ENCODE measurements around the gene SULT1A3. TPM values are rescaled to one million over a fixed set of nuclear protein-coding genes. Genes with fewer than 3 reads are reported as not detected.
A peak's percentile ranks its signal among the peaks of the same experiment; 100 is the strongest.

Gene SULT1A3
- total RNA-seq, 1 experiment from 2014 or later = 8.3 TPM

DNA sequence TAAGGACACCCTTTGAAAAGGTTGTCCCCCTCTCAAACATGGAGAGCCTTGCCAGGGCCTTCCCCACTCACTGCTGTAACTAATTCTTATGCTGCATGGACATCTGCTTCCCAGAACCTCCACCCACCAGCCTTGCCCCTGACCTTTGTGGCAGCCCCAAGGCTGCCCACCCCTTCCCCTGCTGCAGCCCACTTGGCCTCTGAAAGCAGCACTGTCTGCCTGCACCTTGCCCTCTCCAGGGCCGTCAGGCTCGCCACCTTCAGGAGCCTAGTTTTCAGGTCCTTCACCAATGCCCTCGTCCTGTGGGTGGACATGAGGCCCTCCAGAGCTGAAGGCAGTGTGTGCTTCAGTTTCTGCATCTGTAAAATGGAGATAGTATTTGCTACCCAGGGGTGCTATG is 18.3 kb upstream of the SULT1A3 start:
- peaks cover 54% of the 10 kb centered on the region for H3K27me3 Mint-ChIP-seq (ENCODE audit: low read depth)
- POLR2A ChIA-PET = no interaction called here
- DNase-seq (ENCODE audit: low spot score) (no peak), ATAC-seq (no peak)
- H3K4me1 Mint-ChIP-seq = 0 out of 2 replicates have a peak, but pooled peaks cover 3% of the 10 kb centered on the region
- no peaks in the 10 kb centered on the region for H3K9me3 Mint-ChIP-seq
- H3K36me3 Mint-ChIP-seq = no peaks in the 10 kb centered on the region
- H3K27ac Mint-ChIP-seq = no peak overlapping the region
- H3K4me3 Mint-ChIP-seq = no peak overlapping the region
- no peak for TF ChIP-seq GTF2I (CRISPR knock-in tag; conservative IDR thresholded peaks at IDR 0.05)
- TF ChIP-seq, protein P1, sequence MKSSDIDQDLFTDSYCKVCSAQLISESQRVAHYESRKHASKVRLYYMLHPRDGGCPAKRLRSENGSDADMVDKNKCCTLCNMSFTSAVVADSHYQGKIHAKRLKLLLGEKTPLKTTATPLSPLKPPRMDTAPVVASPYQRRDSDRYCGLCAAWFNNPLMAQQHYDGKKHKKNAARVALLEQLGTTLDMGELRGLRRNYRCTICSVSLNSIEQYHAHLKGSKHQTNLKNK (CRISPR knock-in tag; IDR thresholded peaks at IDR 0.05) = no peak
- no peak for TF ChIP-seq CREB1 (CRISPR knock-in tag; IDR thresholded peaks at IDR 0.05)
- TF ChIP-seq, protein P2, sequence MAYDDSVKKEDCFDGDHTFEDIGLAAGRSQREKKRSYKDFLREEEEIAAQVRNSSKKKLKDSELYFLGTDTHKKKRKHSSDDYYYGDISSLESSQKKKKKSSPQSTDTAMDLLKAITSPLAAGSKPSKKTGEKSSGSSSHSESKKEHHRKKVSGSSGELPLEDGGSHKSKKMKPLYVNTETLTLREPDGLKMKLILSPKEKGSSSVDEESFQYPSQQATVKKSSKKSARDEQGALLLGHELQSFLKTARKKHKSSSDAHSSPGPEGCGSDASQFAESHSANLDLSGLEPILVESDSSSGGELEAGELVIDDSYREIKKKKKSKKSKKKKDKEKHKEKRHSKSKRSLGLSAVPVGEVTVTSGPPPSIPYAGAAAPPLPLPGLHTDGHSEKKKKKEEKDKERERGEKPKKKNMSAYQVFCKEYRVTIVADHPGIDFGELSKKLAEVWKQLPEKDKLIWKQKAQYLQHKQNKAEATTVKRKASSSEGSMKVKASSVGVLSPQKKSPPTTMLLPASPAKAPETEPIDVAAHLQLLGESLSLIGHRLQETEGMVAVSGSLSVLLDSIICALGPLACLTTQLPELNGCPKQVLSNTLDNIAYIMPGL (CRISPR knock-in tag; IDR thresholded peaks at IDR 0.05) = no peak
- no peak for TF ChIP-seq ZNF263 (CRISPR knock-in tag; IDR thresholded peaks at IDR 0.05; ENCODE audit: low read depth)
- no peak for TF ChIP-seq CREM (CRISPR knock-in tag; IDR thresholded peaks at IDR 0.05)
- no peak for TF ChIP-seq NFE2L1 (CRISPR knock-in tag; IDR thresholded peaks at IDR 0.05)
- no peak for TF ChIP-seq ZNF121 (CRISPR knock-in tag; IDR thresholded peaks at IDR 0.05)
- TF ChIP-seq ZNF219 (CRISPR knock-in tag; IDR thresholded peaks at IDR 0.05; ENCODE audit: borderline replicate concordance) = no peak
- CTCF ChIA-PET = interaction anchor here (0.7 kb wide), 1 partner anchor 149 kb away, joined by 3 read pairs; no protein-coding TSS in a partner anchor

DNA sequence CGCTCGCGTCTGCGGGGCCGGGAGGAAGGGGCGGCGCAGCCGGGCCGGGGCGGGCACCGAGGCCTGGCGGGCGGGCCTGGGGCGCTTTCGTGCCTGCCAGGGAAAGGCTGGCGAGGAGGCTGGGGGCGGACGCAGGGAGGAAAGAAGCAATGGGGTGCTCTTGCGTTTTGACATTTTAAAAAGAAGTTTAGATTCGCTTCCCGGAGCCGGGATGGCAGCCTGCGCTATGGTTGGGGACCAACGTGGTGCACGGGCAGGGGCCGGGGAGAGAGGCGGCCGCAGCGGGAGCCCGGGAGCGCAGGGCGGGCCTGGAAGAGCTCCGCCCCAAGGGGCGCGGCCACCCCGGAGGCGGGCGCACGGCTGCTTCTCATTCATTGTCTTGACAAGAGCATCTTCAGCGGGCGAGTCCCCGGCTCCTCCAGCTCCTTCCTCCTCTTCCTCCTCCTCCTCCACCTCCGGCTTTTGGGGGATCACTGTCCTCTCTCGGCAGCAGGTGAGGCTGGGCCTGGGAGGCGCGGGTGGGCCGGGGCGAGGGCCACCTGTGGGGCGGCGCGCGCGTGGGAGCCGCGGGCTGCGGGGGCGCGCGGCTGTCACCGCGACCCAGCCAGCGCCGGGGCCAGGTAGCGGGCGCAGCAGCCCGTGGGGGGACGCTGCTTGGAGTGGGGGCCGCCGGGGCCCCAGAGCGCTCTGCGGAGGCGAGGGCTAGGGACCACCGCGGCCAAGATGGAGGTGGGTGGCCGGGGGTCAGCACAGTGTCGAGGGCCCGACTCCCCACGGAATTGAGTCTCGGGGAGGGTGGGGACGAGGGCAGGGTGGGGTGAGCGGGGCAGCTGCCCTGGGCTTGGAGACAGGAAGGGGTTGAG is 15.6 kb upstream of the SULT1A3 start, which contains the start of gene CORO1A:
CORO1A (plus strand) TSS at position 370 of the 863 bp plus-strand sequence. CDS start 1,608 bp downstream, outside the sequence.
- Mint-ChIP-seq H3K36me3 (no peaks in the 10 kb centered on the region), H3K27me3 (ENCODE audit: low read depth) (peaks cover 51% of the 10 kb centered on the region), H3K4me1 (peaks cover 7% of the 10 kb centered on the region), H3K9me3 (no peaks in the 10 kb centered on the region), H3K27ac (no peak within 1 kb of the TSS), H3K4me3 (peak within 1 kb of the TSS; percentile 74)
- TF ChIP-seq GABPB1 (CRISPR knock-in tag; IDR thresholded peaks at IDR 0.05) (0 out of 2 replicates have a peak, but pooled peaks have one; percentile 22), SP1 (CRISPR knock-in tag; conservative IDR thresholded peaks at IDR 0.05) (peak; percentile 72), EMX1 (CRISPR knock-in tag; IDR thresholded peaks at IDR 0.05) (no peak), GTF2I (CRISPR knock-in tag; conservative IDR thresholded peaks at IDR 0.05) (no peak), ZNF263 (CRISPR knock-in tag; IDR thresholded peaks at IDR 0.05; ENCODE audit: low read depth) (peak; percentile 84), FOXP1 (CRISPR knock-in tag; IDR thresholded peaks at IDR 0.05; ENCODE audit: borderline replicate concordance) (0 out of 2 replicates have a peak, but pooled peaks have one; percentile 20)
- TF ChIP-seq, protein P3, sequence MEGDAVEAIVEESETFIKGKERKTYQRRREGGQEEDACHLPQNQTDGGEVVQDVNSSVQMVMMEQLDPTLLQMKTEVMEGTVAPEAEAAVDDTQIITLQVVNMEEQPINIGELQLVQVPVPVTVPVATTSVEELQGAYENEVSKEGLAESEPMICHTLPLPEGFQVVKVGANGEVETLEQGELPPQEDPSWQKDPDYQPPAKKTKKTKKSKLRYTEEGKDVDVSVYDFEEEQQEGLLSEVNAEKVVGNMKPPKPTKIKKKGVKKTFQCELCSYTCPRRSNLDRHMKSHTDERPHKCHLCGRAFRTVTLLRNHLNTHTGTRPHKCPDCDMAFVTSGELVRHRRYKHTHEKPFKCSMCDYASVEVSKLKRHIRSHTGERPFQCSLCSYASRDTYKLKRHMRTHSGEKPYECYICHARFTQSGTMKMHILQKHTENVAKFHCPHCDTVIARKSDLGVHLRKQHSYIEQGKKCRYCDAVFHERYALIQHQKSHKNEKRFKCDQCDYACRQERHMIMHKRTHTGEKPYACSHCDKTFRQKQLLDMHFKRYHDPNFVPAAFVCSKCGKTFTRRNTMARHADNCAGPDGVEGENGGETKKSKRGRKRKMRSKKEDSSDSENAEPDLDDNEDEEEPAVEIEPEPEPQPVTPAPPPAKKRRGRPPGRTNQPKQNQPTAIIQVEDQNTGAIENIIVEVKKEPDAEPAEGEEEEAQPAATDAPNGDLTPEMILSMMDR (IDR thresholded peaks at IDR 0.05) = no peak
- DNase-seq (ENCODE audit: low spot score) (peak; percentile 86), ATAC-seq (peak; percentile 78)
- ChIA-PET CTCF (interaction anchor here (0.6 to 1.6 kb wide), 10 partner anchors 40 to 1162 kb away, joined by 3 to 18 read pairs (median 4); partner anchors contain the start of genes DCTPP1, GDPD3 and TBX6), POLR2A (no interaction called here)

DNA sequence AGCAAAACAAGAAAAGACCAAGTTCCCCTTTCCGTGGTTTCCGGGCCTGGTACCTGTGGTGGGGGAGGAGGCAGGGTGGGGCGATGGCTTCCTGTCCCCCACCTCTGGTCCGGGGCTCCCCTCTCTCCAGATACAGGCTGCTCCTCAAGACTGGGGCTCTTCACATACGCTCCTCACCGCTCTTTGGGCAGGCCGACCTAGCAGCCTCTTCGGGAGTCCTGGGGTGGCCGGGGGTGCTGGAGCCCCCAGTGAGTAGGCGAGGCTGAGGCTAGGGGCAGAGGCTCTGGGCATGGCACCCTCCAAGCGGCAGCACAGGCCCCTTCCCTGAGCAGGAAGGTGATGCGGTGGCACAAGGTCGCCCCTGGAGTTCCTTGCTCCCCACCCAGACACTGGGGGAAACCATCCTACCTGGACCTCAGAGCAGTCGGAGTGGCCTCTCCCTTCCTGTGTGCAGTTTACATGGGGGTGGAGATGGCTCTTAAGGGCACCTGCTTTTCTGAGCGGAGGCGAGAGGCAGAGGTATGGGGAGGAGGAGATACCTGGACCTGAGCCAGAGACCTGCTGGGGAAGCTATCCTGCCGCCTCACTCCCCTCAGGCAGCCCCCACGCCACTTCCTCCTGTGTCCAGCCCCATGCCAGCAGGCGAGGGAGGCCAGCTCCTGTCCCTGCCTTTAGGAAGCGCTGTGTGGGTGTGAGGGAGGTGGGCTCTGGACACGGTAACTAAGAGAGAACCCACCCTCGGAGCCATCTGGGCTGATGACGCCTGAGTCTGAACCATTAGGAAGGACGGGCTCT is 14.8 kb upstream of the SULT1A3 start:
- peak overlapping the region; percentile 52 for H3K4me3 Mint-ChIP-seq
- CTCF ChIA-PET = interaction anchor here (0.7 to 4.8 kb wide), 4 partner anchors 41 to 93 kb away, joined by 4 to 21 read pairs (median 18); partner anchors contain the start of genes GDPD3 and TBX6
- ATAC-seq (no peak), DNase-seq (ENCODE audit: low spot score) (no peak)
- H3K27me3 Mint-ChIP-seq (ENCODE audit: low read depth) = peaks cover 49% of the 10 kb centered on the region
- H3K27ac Mint-ChIP-seq = no peak overlapping the region
- POLR2A ChIA-PET = no interaction called here
- H3K9me3 Mint-ChIP-seq = no peaks in the 10 kb centered on the region
- peaks cover 7% of the 10 kb centered on the region for H3K4me1 Mint-ChIP-seq
- no peaks in the 10 kb centered on the region for H3K36me3 Mint-ChIP-seq
- no peak for TF ChIP-seq ELF4 (CRISPR knock-in tag; IDR thresholded peaks at IDR 0.05; ENCODE audit: low read depth)
- TF ChIP-seq, protein P4, sequence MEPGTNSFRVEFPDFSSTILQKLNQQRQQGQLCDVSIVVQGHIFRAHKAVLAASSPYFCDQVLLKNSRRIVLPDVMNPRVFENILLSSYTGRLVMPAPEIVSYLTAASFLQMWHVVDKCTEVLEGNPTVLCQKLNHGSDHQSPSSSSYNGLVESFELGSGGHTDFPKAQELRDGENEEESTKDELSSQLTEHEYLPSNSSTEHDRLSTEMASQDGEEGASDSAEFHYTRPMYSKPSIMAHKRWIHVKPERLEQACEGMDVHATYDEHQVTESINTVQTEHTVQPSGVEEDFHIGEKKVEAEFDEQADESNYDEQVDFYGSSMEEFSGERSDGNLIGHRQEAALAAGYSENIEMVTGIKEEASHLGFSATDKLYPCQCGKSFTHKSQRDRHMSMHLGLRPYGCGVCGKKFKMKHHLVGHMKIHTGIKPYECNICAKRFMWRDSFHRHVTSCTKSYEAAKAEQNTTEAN (CRISPR knock-in tag; IDR thresholded peaks at IDR 0.05) = no peak
- TF ChIP-seq OVOL2 (CRISPR knock-in tag; IDR thresholded peaks at IDR 0.05; ENCODE audit: borderline replicate concordance) = no peak
- TF ChIP-seq, protein P5, sequence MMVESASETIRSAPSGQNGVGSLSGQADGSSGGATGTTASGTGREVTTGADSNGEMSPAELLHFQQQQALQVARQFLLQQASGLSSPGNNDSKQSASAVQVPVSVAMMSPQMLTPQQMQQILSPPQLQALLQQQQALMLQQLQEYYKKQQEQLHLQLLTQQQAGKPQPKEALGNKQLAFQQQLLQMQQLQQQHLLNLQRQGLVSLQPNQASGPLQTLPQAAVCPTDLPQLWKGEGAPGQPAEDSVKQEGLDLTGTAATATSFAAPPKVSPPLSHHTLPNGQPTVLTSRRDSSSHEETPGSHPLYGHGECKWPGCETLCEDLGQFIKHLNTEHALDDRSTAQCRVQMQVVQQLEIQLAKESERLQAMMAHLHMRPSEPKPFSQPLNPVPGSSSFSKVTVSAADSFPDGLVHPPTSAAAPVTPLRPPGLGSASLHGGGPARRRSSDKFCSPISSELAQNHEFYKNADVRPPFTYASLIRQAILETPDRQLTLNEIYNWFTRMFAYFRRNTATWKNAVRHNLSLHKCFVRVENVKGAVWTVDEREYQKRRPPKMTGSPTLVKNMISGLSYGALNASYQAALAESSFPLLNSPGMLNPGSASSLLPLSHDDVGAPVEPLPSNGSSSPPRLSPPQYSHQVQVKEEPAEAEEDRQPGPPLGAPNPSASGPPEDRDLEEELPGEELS (CRISPR knock-in tag; IDR thresholded peaks at IDR 0.05) = no peak
- TF ChIP-seq TCF7 (CRISPR knock-in tag; IDR thresholded peaks at IDR 0.05; ENCODE audit: low read depth) = no peak
- no peak for TF ChIP-seq SMAD4 (CRISPR knock-in tag; IDR thresholded peaks at IDR 0.05)
- no peak for TF ChIP-seq ETV6 (CRISPR knock-in tag; IDR thresholded peaks at IDR 0.05)
- TF ChIP-seq ZNF396 (CRISPR knock-in tag; IDR thresholded peaks at IDR 0.05; ENCODE audit: borderline replicate concordance) = no peak
- TF ChIP-seq, protein P6, sequence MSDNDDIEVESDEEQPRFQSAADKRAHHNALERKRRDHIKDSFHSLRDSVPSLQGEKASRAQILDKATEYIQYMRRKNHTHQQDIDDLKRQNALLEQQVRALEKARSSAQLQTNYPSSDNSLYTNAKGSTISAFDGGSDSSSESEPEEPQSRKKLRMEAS (CRISPR knock-in tag; IDR thresholded peaks at IDR 0.05) = no peak
